HTERT RPE-1 (cell line): Measurements from ENCODE around the gene KLHDC7A.

Experiments
- in situ Hi-C: fragments of 300-500 bp; cut with MboI; formaldehyde crosslinking; loops from 4 replicates; pipeline ENCODE4 v1.14.3; 2020; ENCODE audit warnings: low sequenced_read_pairs

Gene KLHDC7A

GRCh38 chr1:18501833-18502232 is 21.1 kb downstream of the KLHDC7A start:
- in situ Hi-C loops = no loop called here

GRCh38 chr1:18504609-18505008 is 23.9 kb downstream of the KLHDC7A start:
- in situ Hi-C loops = no loop called here

GRCh38 chr1:18505666-18506065 is 24.9 kb downstream of the KLHDC7A start:
- in situ Hi-C loops = no loop called here

GRCh38 chr1:18508084-18508483 is 27.4 kb downstream of the KLHDC7A start:
- in situ Hi-C loops = no loop called here

- in situ Hi-C loops = no loop called here
Observed at GRCh38 chr1:18511149-18511873, 30.6 kb downstream of the KLHDC7A start.

- in situ Hi-C loops = no loop called here
Observed at GRCh38 chr1:18511874-18512150, 31.1 kb downstream of the KLHDC7A start.

- in situ Hi-C loops = no loop called here
Observed at GRCh38 chr1:18512883-18513282, 32.2 kb downstream of the KLHDC7A start.

GRCh38 chr1:18513995-18514394 is 33.3 kb downstream of the KLHDC7A start:
- in situ Hi-C loops = no loop called here

GRCh38 chr1:18515120-18515667 is 34.5 kb downstream of the KLHDC7A start:
- in situ Hi-C loops = no loop called here

GRCh38 chr1:18516473-18516872 is 35.7 kb downstream of the KLHDC7A start:
- in situ Hi-C loops = no loop called here

GRCh38 chr1:18526436-18527275 is 45.9 kb downstream of the KLHDC7A start:
- in situ Hi-C loops = no loop called here

- in situ Hi-C loops = no loop called here
Observed at GRCh38 chr1:18527514-18527913, 46.8 kb downstream of the KLHDC7A start.

- in situ Hi-C loops = no loop called here
Observed at GRCh38 chr1:18527921-18528320, 47.2 kb downstream of the KLHDC7A start.

- in situ Hi-C loops = no loop called here
Observed at GRCh38 chr1:18528616-18529015, 47.9 kb downstream of the KLHDC7A start.

- in situ Hi-C loops = no loop called here
Observed at GRCh38 chr1:18529714-18530113, 49.0 kb downstream of the KLHDC7A start.

- in situ Hi-C loops = no loop called here
Observed at GRCh38 chr1:18530587-18531502, 50.1 kb downstream of the KLHDC7A start.

- in situ Hi-C loops = no loop called here
Observed at GRCh38 chr1:18531503-18531845, 50.7 kb downstream of the KLHDC7A start.

GRCh38 chr1:18532390-18533170 is 51.9 kb downstream of the KLHDC7A start:
- in situ Hi-C loops = no loop called here

GRCh38 chr1:18533259-18533658 is 52.5 kb downstream of the KLHDC7A start:
- in situ Hi-C loops = no loop called here

GRCh38 chr1:18534810-18535205 is 54.1 kb downstream of the KLHDC7A start:
- in situ Hi-C loops = no loop called here
